Fibroblast of skin of right quadriceps (primary cell): Measurements from ENCODE around the gene LBHD2.
A peak's percentile ranks its signal among the peaks of the same experiment; 100 is the strongest.
"Not testable (repeated sequence)": the region's sequence is repeated elsewhere in the genome, so short reads cannot be mapped to it uniquely, and the experiment has no call there.

Source experiments
- DNase-seq: peaks from one replicate; pipeline ENCODE4 v3.0.0-alpha.2; 2013

LBHD2 gene

DNA sequence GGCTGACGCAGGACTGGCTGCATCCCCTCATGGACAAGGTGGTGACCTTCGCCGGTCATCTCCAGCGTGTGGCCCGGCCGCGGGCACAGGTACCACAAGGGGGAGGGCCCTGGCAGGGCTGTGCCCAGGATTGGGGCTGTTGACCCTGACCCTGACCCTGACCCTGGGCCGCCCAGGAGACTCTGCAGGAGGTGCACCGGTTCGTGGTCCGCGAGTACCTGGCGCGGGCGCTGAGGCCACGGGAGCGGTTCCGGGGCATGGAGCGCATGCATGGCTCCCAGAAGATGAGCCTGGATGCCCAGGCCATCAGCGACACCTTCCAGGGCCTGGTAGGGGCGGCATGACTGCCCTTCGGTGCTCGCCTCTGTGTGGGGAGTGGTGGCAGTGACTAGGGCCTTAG lies 23.4 kb downstream of the LBHD2 start:
- no peak for DNase-seq

DNA sequence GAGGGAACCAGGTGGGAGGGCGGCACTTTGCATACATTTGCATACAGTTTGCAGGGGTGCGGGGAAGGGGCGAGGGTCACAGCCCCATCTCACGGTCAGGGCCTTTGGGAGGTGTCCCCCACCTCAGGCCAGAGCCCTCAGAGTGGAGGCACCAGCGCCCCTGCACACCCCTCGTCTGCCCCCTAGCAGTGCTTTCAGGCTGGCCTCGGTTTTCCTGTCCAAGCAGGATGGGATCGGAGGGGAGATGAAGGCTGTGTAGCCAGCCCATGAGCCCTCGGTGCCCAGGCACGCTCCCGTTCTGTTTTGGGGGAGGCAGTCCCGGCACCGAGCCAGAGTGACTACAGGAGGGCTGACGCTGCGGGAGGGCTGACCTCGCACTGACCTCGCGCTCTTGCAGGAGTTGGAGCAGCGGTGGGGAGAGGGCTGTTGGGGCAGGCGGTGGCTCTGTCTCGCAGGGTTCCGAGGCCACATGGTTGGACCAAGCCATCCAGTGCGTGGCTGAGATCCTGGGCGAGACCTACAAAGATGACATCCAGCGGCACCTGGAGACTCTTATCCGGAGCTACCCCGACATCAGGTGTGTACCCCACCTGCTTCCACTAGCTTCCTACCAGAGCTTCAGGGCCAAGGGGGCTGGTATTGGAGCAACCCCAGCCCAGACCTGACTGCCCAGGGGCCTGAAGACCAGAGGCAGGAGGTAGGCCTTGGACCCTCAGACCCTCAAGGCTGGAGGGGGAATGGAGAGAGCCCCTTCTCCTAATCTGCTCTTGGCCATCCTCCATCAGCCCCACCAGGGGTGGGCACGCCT lies 24.1 kb downstream of the LBHD2 start:
- no peak for DNase-seq

DNA sequence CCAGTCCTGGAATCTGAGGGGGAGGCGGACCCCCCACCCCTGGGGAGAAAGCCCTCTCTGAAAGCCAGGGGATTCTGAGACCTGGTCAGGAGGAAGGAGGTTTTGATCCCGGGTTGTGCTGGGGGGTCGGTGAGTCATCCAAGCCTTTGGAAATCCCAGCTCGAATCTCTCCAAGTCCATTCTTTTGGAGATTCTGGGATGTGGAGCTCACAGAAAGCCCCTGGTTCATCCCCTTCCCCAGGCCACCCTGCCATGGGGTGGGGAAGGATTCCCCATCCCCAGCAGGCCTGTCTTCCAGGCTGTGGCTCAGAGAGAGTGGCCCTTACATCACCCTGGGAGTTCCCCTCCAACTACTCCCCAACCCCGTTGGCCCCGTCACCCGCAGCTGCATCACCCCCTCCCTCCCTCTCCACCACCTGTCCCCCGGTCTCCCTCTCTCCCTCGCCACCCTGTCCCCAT lies 24.8 kb downstream of the LBHD2 start:
- peak; percentile 30 for DNase-seq

- DNase-seq, result peak; percentile 61
These were observed 25.8 kb downstream of the LBHD2 start for GRCh38 chr14:103109535-103110441.

GRCh38 chr14:103110681-103111231 lies 26.7 kb downstream of the LBHD2 start:
- no peak for DNase-seq

DNA sequence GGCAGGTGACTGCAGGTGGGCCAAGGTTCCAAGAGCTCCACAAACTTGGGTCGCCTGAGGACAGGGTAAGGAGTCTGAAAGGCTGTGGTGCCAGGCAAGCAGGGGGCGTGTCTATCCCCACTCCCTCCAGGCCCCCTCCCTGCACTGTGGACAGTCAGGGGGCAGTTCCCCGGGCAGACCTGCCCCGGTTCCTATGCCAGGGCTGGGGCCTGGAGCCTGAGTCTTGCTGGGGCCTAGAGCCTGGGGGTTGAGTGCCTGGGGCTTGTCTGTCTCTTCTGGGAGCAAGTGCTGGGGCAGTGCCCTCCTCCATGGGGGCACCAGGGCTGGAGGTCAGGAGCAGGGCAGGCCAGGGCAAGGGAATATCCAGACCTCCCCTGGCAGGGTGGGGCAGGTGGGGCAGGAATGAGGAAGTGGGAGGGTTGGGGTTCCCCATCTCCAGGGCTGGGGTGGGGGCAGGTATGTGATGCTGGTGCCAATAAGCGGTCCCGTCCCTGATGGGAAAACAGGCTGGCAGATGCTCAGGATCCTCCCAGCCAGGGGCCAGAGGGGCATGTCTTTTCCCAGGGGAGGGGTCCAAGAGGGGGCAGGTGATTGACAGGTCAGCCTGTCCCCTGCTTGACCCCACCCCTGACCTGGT lies 27.3 kb downstream of the LBHD2 start:
- DNase-seq, result no peak

DNA sequence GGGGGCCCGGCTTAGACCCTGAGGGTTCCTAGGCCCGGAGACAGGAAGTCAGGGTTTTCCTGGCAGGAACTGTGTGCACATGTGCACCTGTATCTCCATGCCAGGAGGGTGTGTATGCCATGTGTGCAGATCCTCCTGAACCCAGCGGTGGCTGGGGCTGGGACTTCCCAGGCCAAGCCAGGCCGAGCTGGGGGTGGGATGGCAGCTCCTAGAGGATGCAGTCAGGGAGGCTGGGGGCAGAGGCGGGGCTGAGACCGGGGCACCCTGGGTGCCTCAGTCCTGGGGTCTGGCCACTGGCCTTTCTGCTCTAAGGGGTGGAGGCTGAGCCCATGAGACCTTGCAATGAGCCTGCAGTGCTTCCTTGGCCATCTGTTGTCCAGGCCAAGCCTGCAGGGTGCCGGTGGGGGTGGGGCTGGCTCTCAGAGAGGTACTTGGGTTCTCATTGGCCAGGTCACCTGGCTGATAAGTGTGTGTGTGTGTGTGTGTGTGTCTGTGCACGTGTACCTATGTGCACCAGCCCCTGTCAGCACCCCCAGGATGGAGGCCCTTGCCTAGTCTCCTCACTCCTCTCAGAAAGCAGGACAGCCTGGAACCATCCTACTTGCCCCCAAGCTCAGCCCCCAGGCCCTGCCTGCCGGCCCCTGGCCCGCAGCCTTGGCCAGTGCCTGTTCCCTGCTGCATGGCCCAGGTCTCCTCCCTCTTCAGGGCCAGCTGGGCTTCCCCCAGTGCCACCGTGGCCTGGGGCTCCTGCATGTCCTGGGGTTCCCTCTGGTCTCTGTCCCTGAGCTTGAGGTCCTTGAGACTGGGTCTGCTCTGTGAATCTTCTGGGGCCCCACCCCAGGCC lies 28.6 kb downstream of the LBHD2 start:
- DNase-seq, result no peak

GRCh38 chr14:103113303-103113702 lies 29.3 kb downstream of the LBHD2 start:
- no peak for DNase-seq

DNA sequence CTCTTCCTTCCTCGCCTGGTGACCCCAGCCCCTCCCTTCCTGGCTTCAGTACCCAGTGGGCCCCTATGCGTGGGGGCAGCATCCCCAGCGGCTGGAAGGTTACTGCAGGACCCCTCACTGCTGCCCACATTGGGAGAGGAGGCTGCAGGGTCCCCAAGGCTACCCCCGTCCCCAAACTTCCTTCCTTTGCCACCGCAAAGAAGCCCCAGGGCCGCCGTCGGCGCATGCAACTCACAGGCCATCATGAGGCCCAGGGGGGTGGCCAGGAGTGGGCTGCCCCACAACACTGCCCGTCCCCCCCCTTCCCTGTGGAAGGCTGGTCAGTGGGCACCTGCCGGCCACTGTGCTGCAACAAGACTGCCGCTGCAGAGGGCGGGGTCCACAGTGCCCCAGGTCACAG lies 29.8 kb downstream of the LBHD2 start:
- DNase-seq, result no peak

- DNase-seq, result not testable (repeated sequence)
These were observed 31.2 kb downstream of the LBHD2 start for GRCh38 chr14:103115086-103115679.

DNA sequence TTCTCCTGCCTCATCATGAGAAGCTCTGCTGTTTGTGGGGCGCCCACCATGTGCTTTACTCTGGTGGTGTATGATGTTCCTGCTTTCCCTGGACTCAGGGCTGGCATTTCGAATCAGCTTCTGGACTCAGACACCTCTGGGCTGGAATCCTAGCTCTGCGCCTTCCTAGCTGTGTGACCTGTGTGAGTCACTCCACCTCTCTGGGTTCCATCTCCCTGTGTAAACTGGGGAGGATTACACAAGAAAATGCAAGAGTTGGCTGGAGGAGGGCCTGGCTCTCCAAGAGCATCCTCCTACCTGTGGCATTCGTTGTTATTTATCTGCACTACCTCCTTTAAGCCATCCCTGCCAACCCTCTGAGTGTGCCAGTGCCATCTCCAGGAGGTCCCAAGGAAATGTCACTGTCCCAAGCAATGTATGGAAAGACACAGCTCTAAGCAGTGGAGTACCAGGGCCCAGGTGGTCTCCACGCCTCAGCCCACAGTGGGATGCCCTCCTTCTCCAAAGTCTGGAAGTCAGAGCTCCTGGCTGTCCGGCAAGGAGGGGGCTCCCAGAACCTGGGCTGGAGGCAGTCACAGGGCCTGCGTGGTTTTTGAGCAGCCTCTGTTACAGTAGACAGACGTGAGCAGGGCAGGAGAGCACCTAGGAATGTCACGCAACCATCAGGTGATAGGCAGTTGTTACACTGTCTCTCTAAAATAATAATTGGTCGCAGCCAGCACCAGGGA lies 32.0 kb downstream of the LBHD2 start:
- no peak for DNase-seq

GRCh38 chr14:103116636-103117035 lies 32.6 kb downstream of the LBHD2 start:
- no peak for DNase-seq

GRCh38 chr14:103117499-103117898 lies 33.5 kb downstream of the LBHD2 start:
- DNase-seq, result not testable (repeated sequence)

GRCh38 chr14:103118018-103118662 lies 34.1 kb downstream of the LBHD2 start:
- no peak for DNase-seq

- DNase-seq, result no peak
These were observed 34.8 kb downstream of the LBHD2 start for GRCh38 chr14:103118663-103119404.

- not testable (repeated sequence) for DNase-seq
These were observed 35.5 kb downstream of the LBHD2 start for GRCh38 chr14:103119527-103119926.

DNA sequence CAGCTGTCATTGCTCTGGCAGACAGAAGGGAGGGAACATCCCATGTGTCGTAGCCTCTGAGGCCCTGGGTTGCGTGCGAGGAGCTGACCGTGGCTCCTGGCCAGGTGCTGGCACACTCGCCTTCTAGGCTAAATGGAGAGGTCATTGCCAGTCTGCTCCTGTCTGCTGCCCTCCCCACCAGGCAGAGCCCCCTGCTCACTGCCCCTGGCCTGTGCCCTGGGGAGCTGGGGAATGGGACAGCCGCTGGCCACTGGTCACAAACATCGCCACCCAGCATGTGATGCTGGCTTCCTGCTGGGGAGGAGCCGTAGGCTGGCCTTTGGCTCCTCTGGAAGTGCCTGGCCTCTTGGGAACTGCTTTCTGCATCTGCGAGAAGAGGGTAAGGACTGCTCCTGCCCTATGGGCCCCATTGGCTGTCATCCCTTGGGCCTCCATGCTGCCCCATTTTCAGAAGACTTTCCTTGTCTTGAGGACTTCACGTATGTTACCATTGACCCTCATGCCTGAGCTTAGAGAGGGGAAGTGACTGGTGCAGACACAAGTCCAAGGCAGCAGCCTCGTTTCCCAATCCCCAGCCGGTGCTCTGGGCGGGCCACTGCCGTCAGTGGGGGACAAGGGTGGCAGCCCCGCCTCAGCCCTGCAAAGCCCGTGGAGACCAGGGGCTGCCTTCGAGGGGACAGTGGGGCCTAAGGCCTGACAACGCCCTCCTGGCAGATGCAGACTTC lies 37.3 kb downstream of the LBHD2 start:
- DNase-seq, result no peak

DNA sequence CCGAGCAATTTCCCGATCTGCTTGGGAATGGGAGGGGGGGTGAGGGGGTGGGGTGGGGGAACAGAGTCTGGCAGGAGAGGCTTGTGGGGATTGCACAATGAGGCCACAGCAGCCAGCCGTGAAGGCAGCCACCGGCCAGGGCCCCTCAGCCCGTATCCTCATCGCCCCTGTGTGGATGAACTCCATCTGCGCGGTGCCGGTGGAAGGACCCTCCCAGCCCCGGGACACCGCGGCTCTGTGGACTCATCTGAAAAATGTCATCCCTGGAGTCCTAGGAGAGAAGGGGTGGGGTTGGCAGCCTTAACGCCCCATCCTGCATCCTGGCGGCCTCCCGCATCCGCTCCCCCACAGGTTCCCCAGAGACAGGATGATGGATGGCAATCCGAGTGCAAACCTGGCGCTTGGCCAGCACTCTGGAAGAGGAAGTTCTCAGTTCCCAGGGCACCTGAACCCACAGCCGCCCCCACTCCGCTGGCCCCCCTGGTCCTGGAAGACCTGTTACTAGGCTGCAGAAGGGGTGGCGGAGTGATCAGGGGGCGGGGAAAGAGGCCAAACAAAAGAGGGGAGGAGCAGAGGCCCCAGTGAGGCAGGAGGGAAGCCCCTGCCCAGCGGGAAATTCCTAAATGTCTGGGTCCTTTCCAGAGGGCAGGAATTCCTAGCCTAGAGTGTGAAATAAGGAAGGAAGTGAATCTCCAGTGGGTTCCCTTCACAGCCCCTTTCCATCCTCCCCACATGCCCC lies 38.0 kb downstream of the LBHD2 start:
- peak; percentile 86 for DNase-seq
